Measurements from ENCODE around the gene METAP2.
A peak's percentile ranks its signal among the peaks of the same experiment; 100 is the strongest.

The METAP2 gene

GRCh38 chr12:95541436-95541835 is 67.5 kb downstream of the METAP2 start:
- POLR2A ChIA-PET: no interaction called here
- no peak for DNase-seq (ENCODE audit: extremely low spot score)
- TF ChIP-seq ZNF384 (IDR thresholded peaks at IDR 0.05): no peak
- no peak for TF ChIP-seq SP1 (IDR thresholded peaks at IDR 0.05)
- TF ChIP-seq L3MBTL2 (conservative IDR thresholded peaks at IDR 0.05): no peak
- no peak for TF ChIP-seq PKNOX1 (IDR thresholded peaks at IDR 0.05)
- no peak for TF ChIP-seq CTBP1 (IDR thresholded peaks at IDR 0.05; ENCODE audit: borderline replicate concordance)
- no peak for TF ChIP-seq FOXK2 (IDR thresholded peaks at IDR 0.05)
- TF ChIP-seq FOXA1 (IDR thresholded peaks at IDR 0.05): no peak
- no peak for TF ChIP-seq LEF1 (IDR thresholded peaks at IDR 0.05; ENCODE audit: borderline replicate concordance)
- no peak for TF ChIP-seq NFRKB (IDR thresholded peaks at IDR 0.05)
- TF ChIP-seq TARDBP (IDR thresholded peaks at IDR 0.05): no peak
- no peak for TF ChIP-seq BHLHE40 (IDR thresholded peaks at IDR 0.05; ENCODE audit: borderline replicate concordance)
- no peak for TF ChIP-seq ELF4 (IDR thresholded peaks at IDR 0.05)
- TF ChIP-seq SUZ12 (IDR thresholded peaks at IDR 0.05): no peak
- CTCF ChIA-PET: interaction anchor here (0.7 kb wide), 1 partner anchor 142 kb away, joined by 5 read pairs; no protein-coding TSS in a partner anchor

DNA sequence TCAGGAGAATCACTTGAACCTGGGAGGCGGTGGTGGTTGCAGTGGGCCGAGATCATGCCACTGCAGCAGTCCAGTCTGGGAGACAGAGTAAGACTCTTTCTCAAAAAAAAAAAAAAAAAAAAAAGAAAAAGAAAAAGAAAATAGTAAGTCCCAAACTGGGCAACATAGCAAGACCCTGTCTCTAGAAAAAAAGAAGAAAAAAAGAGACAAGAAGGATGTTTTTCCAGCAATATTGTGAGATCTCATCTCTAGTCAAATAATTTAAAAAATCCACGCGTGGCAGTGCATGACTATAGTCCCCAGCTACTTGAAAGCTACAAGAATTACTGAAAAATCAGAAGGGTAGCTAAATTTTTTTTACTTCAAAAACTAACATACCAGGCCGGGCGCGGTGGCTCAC is 69.4 kb downstream of the METAP2 start:
- ChIA-PET POLR2A (no interaction called here), CTCF (no interaction called here)
- no peak for TF ChIP-seq LEF1 (IDR thresholded peaks at IDR 0.05; ENCODE audit: borderline replicate concordance)
- TF ChIP-seq NFRKB (IDR thresholded peaks at IDR 0.05): no peak
- no peak for TF ChIP-seq TARDBP (IDR thresholded peaks at IDR 0.05)
- TF ChIP-seq ZNF384 (IDR thresholded peaks at IDR 0.05): no peak
- TF ChIP-seq PKNOX1 (IDR thresholded peaks at IDR 0.05): no peak
- no peak for TF ChIP-seq ARNT (IDR thresholded peaks at IDR 0.05)
- no peak for DNase-seq (ENCODE audit: extremely low spot score)

DNA sequence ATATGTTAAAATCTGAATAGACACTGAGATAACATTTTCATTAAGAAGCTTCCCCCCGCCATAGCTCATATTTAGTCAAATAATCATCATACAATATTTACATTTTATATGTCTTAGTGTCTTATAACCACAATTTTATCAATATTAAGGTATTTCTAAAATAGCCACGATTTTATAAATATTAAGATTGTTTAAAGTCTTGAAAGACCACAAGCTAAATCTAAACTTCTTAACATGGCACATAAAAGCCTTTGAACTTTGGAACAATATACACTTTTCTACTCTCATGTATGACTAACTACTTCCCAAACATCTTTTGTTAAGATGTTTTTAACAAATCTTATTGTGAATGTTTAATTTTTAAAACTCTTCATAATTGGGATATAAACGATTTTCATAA is 70.8 kb downstream of the METAP2 start:
- ChIA-PET CTCF (interaction anchor here (1.3 kb wide), 1 partner anchor 11 kb away, joined by 4 read pairs; no protein-coding TSS in a partner anchor), POLR2A (interaction anchor here (0.6 to 0.8 kb wide), 2 partner anchors 9 to 548 kb away, joined by 3 to 4 read pairs; no protein-coding TSS in a partner anchor)
- DNase-seq (ENCODE audit: extremely low spot score): no peak
- no peak for TF ChIP-seq ELF4 (IDR thresholded peaks at IDR 0.05)
- no peak for TF ChIP-seq SP1 (IDR thresholded peaks at IDR 0.05)
- TF ChIP-seq LEF1 (IDR thresholded peaks at IDR 0.05; ENCODE audit: borderline replicate concordance): no peak
- no peak for TF ChIP-seq BHLHE40 (IDR thresholded peaks at IDR 0.05; ENCODE audit: borderline replicate concordance)
- no peak for TF ChIP-seq FOXA1 (IDR thresholded peaks at IDR 0.05)
- TF ChIP-seq ARNT (IDR thresholded peaks at IDR 0.05): no peak
- TF ChIP-seq L3MBTL2 (conservative IDR thresholded peaks at IDR 0.05): no peak
- no peak for TF ChIP-seq PKNOX1 (IDR thresholded peaks at IDR 0.05)
- TF ChIP-seq FOXM1 (IDR thresholded peaks at IDR 0.05; ENCODE audit: borderline replicate concordance): no peak
- TF ChIP-seq FOXK2 (IDR thresholded peaks at IDR 0.05): no peak
- TF ChIP-seq ZNF384 (IDR thresholded peaks at IDR 0.05): no peak
- no peak for TF ChIP-seq CTBP1 (IDR thresholded peaks at IDR 0.05; ENCODE audit: borderline replicate concordance)
- no peak for TF ChIP-seq NFRKB (IDR thresholded peaks at IDR 0.05)
- no peak for TF ChIP-seq SUZ12 (IDR thresholded peaks at IDR 0.05)
- no peak for TF ChIP-seq TARDBP (IDR thresholded peaks at IDR 0.05)
- no peak for TF ChIP-seq HDGF (IDR thresholded peaks at IDR 0.05; ENCODE audit: borderline replicate concordance)

DNA sequence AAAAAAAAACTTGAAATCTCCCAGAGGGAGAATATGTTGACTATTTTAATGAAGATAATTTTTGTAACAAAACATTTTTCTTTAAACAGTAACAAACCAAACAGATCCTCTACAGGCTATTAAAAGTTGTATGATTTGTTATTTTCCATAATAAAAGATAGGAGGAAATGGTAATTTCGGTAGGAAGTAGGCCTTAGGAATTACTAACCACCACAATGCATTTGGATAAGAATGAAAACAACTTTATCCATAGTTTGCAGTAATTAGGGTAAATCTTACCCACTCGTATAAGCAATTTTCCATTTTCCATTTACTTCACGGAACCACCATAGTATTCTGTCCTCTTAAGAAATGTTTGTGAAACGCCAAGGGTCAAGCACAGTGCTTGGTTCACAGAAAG is 71.4 kb downstream of the METAP2 start:
- no peak for DNase-seq (ENCODE audit: extremely low spot score)
- ChIA-PET POLR2A (interaction anchor here (0.6 to 0.8 kb wide), 2 partner anchors 9 to 549 kb away, joined by 3 to 4 read pairs; no protein-coding TSS in a partner anchor), CTCF (interaction anchor here (0.9 to 1.3 kb wide), 3 partner anchors 11 to 428 kb away, joined by 3 to 4 read pairs (median 4); no protein-coding TSS in a partner anchor)
- TF ChIP-seq SUZ12 (IDR thresholded peaks at IDR 0.05) (no peak), CTBP1 (IDR thresholded peaks at IDR 0.05; ENCODE audit: borderline replicate concordance) (no peak), FOXM1 (IDR thresholded peaks at IDR 0.05; ENCODE audit: borderline replicate concordance) (no peak), SP1 (IDR thresholded peaks at IDR 0.05) (no peak), L3MBTL2 (conservative IDR thresholded peaks at IDR 0.05) (no peak), TARDBP (IDR thresholded peaks at IDR 0.05) (no peak), PKNOX1 (IDR thresholded peaks at IDR 0.05) (no peak), FOXK2 (IDR thresholded peaks at IDR 0.05) (no peak), ZNF384 (IDR thresholded peaks at IDR 0.05) (no peak), NFRKB (IDR thresholded peaks at IDR 0.05) (no peak), BHLHE40 (IDR thresholded peaks at IDR 0.05; ENCODE audit: borderline replicate concordance) (no peak), LEF1 (IDR thresholded peaks at IDR 0.05; ENCODE audit: borderline replicate concordance) (no peak), HDGF (IDR thresholded peaks at IDR 0.05; ENCODE audit: borderline replicate concordance) (no peak), ELF4 (IDR thresholded peaks at IDR 0.05) (no peak), ARNT (IDR thresholded peaks at IDR 0.05) (no peak), FOXA1 (IDR thresholded peaks at IDR 0.05) (no peak)

- CTCF ChIA-PET: interaction anchor here (0.9 to 1.0 kb wide), 2 partner anchors 12 to 428 kb away, joined by 3 to 4 read pairs; no protein-coding TSS in a partner anchor
- TF ChIP-seq PKNOX1 (IDR thresholded peaks at IDR 0.05) (peak; percentile 83), ARNT (IDR thresholded peaks at IDR 0.05) (no peak)
- POLR2A ChIA-PET: no interaction called here
- DNase-seq (ENCODE audit: extremely low spot score): no peak
Measured at GRCh38 chr12:95545731-95546490, 72.0 kb downstream of the METAP2 start.
